WI38 (cell line): ENCODE results near the gene GPR176.
"Not testable (repeated sequence)": the region's sequence is repeated elsewhere in the genome, so short reads cannot be mapped to it uniquely, and the experiment has no call there.

Experiments
- H3K4me3 ChIP-seq: 2 replicates; pipeline ENCODE4 v1.5.1; 2011; ENCODE audit warnings: low read depth, mild to moderate bottlenecking, control low read depth, low read length
- TF ChIP-seq, protein P1 (sequence below): IDR thresholded peaks from 2 replicates; pipeline ENCODE4 v1.5.1; 2012; ENCODE audit warnings: low read depth, mild to moderate bottlenecking, control low read depth, low read length

GPR176 gene

DNA sequence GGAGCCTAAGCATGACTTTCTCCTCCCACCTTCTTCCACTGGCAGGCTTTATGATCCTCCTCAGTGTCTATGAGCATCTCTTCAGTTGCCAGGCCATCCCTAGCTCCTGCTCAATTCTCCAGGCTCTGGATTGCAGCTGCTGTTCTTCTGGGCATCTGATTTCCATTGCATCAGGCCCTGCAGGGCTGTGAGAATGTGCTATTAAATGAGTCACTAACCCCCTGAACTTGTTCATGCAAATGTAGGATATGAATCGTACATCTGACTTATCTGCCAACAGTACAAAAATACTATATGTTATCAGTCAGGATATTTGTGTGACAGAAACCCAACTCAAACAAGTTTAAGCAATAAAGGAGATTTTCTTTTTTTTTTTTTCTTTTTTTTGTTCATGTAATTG lies 11.9 kb downstream of the GPR176 start:
- TF ChIP-seq, protein P1, sequence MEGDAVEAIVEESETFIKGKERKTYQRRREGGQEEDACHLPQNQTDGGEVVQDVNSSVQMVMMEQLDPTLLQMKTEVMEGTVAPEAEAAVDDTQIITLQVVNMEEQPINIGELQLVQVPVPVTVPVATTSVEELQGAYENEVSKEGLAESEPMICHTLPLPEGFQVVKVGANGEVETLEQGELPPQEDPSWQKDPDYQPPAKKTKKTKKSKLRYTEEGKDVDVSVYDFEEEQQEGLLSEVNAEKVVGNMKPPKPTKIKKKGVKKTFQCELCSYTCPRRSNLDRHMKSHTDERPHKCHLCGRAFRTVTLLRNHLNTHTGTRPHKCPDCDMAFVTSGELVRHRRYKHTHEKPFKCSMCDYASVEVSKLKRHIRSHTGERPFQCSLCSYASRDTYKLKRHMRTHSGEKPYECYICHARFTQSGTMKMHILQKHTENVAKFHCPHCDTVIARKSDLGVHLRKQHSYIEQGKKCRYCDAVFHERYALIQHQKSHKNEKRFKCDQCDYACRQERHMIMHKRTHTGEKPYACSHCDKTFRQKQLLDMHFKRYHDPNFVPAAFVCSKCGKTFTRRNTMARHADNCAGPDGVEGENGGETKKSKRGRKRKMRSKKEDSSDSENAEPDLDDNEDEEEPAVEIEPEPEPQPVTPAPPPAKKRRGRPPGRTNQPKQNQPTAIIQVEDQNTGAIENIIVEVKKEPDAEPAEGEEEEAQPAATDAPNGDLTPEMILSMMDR, result no peak
- H3K4me3 ChIP-seq, result no peak overlapping the region

DNA sequence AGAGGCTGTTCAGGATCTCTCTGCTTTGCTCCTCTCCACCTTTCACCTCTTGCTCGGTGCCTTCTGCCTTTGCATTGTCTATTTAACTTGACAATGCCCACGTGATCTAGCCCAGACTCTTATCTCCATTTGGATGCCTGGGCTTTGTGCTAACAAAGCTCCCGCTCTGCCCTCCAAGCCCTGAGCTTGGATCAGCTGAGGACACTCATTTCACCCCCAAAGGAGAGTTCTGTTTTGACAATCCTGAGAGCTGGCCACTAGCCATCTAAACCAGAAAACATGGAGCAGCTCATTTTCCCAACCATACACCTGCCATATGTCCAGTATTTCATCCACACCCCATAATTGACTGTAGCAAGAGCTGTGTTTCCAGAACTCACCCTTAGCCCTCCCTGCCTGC lies 12.8 kb downstream of the GPR176 start:
- TF ChIP-seq, protein P1, result no peak
- no peak overlapping the region for H3K4me3 ChIP-seq

DNA sequence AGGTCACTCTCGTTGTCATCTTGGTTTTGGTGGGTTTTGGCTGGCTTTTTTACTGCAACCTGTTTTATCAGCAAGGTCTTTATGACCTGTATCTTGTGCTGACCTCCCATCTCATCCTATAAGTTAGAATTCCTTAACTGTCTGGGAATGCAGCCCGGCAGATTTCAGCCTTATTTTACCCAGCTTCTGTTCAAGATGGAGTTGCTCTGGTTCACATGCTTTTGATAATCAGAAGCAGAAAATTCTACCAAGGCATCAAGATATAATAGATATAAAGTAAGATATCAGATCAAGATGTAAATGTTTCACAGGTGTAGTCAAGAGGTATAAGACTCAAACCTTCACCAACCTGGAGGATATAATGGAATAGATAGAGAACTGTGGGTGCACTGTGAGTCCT lies 16.0 kb downstream of the GPR176 start:
- TF ChIP-seq, protein P1, result no peak
- H3K4me3 ChIP-seq, result no peak overlapping the region

DNA sequence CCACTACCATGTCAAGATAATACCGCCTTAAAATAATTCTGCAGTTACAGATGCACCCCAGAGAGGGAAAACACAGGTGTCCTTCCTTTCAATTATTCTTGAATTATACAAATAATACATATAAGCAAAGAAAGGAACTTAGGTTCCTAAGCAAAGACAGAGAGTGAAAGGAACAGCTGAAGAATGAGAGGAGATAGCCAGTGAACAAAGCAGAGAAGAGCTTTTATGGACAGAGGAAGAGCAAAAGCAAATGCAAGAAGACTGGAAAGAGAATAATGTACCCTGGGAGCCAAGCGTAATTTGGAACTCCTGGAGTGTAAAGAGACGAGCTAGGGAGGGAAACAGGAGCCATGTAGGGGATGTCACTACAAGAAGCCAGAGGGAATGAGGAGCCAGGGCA lies 21.7 kb downstream of the GPR176 start:
- H3K4me3 ChIP-seq, result no peak overlapping the region
- TF ChIP-seq, protein P1, result no peak

DNA sequence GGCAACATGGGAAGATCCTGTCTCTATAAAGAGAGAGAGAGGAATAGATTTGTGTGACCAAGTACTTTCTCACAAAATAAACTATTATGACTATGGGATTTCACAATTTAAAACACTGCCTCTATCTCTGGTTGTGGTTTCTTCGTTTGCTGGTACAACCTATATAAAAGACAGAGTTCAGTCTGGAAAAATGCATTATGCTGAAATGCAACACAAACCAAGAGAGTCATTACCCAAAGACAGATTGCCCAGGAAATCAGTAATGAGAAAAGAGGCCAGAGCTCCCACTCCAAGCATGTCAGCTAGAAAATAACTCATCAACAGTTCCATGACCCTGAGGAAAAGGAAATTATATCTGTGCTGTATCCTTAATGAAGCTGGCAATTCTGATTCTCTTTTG lies 23.2 kb downstream of the GPR176 start:
- TF ChIP-seq, protein P1, result no peak
- no peak overlapping the region for H3K4me3 ChIP-seq

DNA sequence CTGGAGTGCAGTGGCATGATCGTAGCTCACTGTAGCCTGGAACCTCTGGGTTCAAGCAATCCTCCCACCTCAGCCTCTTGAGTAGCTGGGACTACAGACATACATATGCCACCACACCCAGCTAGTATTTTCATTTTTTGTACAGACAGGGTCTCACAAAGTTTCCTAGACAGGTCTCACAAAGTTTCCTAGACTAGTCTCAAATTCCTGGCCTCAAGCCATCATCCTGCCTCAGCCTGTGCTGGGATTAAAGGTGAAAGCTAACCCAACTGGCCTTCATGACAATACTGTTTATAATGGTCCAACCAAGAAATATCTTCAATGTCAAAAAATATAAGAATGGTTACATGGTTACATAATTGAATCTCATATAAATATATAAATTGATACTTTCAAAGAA lies 24.0 kb downstream of the GPR176 start:
- TF ChIP-seq, protein P1, result no peak
- H3K4me3 ChIP-seq, result no peak overlapping the region

DNA sequence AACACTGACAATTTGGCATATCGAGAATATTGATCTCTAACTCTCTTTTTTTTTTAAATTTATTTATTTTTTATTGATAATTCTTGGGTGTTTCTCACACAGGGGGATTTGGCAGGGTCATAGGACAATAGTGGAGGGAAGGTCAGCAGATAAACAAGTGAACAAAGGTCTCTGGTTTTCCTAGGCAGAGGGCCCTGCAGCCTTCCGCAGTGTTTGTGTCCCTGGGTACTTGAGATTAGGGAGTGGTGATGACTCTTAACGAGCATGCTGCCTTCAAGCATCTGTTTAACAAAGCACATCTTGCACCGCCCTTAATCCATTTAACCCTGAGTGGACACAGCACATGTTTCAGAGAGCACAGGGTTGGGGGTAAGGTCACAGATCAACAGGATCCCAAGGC lies 27.0 kb downstream of the GPR176 start:
- not testable (repeated sequence) for H3K4me3 ChIP-seq

DNA sequence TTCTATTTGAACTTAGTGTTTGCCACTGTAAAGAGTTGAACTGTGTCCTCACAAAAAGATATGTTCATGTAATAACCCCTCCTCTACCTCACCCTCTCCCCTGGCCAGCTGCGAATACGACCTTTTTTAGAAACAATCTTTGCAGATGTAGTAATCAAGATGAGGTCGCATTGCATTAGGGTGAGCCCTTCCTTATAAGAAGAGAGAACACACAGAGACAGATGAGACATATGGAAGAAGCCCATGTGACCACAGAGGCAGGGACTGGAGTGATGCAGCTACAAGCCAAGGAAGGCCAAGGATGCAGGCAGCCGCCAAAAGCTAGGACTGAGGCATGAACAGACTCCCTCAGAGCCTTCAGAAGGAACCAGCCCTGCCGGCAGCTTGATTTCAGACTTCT lies 27.6 kb downstream of the GPR176 start:
- H3K4me3 ChIP-seq, result no peak overlapping the region
- TF ChIP-seq, protein P1, result no peak
